CD1c-positive myeloid dendritic cell (primary cell): ENCODE data around the gene HOXD13.

Experiments used
- DNase-seq: peaks from one replicate; pipeline ENCODE4 v3.0.0-alpha.2; 2016; ENCODE audit errors: extremely low spot score

Gene HOXD13

GRCh38 chr2:176121190-176122051, 28.9 kb downstream of the HOXD13 start:
- DNase-seq = no peak

DNA sequence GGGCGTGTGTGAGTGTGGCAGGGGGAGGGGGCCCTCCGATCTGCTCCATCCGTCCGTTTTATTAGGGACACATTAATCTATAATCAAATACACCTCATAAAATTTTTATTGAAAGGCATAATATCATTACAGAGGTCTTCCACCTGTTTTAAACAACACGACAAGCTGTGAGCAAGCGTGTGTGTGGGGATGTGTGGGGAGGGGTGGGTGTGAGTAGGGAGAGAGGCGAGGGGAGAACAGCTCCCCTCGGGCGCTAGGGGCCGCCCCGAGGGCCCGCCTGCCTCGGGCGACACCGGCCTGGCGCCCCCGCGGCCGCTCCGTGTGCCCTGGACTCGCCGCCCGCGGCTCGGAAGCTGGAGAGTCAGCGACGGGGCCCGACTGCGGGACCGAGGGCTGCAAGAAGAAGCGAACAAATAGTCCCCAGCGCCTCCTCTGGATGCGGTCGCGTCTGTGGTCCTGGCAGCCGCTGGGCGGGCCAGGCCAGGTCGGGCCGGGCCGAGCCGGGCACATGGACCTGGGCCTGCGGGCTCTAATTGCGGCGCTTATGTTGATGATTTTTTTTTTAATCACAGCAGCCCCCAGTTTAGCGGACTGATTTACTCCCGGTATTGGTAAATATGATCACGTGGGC, 29.6 kb downstream of the HOXD13 start:
- no peak for DNase-seq

DNA sequence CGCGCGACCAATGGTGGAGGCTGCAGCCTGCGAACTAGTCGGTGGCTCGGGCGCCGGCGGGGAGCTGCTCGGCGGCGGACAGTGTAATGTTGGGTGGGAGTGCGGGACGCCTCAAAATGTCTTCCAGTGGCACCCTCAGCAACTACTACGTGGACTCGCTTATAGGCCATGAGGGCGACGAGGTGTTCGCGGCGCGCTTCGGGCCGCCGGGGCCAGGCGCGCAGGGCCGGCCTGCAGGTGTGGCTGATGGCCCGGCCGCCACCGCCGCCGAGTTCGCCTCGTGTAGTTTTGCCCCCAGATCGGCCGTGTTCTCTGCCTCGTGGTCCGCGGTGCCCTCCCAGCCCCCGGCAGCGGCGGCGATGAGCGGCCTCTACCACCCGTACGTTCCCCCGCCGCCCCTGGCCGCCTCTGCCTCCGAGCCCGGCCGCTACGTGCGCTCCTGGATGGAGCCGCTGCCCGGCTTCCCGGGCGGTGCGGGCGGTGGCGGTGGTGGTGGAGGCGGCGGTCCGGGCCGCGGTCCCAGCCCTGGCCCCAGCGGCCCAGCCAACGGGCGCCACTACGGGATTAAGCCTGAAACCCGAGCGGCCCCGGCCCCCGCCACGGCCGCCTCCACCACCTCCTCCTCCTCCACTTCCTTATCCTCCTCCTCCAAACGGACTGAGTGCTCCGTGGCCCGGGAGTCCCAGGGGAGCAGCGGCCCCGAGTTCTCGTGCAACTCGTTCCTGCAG, 30.3 kb downstream of the HOXD13 start, which contains the start of gene HOXD9:
HOXD9 (plus strand) TSS at position 37 of the 728 bp plus-strand sequence; CDS start at position 87, 50 bp downstream.
- no peak for DNase-seq

DNA sequence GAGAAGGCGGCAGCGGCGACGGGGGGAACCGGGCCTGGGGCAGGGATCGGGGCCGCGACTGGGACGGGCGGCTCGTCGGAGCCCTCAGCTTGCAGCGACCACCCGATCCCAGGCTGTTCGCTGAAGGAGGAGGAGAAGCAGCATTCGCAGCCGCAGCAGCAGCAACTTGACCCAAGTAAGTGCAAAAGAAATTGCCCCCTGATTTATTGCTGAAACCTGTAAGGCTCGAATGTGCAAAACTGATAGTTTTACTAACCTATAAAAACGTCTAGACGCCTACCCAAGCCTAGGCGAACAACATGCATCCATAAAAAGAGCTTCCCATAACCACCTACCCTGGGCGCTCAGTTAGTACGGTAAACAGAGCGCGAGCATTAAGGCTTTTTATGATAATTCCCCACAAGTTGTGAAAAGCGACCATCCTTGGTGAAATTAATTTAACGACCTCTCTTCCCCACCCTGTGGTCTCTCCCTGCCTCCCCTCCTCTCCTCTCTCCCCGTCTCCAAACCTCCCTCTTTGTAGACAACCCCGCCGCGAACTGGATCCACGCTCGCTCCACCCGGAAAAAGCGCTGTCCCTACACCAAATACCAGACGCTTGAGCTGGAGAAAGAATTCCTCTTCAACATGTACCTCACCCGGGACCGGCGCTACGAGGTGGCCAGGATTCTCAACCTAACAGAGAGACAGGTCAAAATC, 31.0 kb downstream of the HOXD13 start:
- DNase-seq = no peak

DNA sequence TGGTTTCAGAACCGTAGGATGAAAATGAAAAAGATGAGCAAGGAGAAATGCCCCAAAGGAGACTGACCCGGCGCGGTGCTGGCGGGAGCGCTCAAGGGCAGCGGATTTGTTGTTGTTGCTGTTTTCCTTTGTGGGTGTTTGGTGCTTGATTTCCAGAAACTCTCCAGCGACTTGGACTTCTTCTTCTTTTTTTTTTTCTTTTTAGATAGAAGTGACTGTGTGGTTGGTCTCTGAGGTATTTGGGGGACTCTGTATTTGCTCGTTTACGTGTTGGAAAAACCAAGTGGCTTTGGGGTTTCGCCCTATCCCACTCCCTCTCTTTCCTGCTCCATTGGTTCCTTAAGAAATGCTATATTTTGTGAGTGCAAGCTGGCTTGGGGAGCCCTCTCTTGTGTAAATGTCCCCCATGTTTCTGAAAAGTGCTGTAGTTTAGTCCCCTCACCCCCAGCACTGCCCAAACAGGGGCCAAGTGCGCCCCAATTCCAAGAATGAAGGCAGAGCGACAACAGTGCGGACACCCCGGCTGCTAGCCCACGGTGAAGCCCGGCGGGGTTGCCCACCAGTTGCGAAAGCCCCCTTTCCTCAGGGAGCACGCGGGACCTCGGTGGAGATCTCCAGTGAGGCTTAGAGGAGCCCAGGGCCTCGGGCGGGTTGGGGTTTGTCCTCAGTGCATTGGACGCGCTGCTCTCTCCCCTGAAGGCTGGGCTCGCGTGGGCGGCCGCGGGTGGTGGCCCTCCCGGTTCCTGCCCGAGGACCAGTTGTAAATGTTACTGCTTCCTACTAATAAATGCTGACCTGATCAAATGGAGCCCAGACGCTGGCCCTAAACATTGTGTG, 31.8 kb downstream of the HOXD13 start:
- DNase-seq = no peak

DNA sequence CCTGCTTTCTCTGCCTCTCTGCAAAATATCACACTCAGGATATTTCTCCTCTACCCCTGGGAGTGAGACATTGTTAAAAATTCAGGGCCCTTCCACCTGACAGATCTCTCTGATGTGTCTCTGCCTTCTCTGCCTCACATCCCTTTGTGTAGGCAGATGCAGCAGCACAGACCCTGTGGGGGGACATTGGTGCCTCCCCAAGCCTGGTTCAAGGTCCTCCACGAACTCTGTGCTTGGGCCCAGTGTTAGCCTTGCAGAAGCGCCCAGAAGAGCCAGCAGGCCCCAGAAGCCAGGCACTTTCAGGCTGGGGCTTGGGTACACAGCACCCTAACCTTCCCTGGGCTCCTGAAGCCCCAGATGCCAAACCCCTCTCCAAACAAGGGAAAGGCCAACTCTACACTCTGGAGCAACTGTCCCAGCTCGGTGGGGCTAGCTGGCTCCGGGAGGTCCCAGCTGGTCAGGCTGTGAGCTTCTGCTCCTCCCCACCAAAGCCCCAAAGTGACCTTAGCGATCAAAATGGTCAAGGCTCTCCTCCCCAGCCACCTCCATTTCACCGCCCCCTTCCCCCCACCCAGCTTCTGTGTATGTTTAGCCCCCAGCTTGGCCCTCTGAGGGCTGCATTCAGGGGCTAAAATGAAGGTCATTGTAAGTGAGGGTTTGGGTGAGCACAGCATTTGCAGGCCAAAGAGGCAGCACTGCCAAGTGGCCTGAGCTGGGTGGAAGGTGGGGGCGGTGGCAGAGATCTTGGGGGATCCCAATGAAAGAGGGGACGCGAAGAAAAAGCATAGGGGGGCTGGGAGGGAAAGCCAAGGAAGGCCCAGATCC, 32.6 kb downstream of the HOXD13 start:
- DNase-seq = no peak

GRCh38 chr2:176125772-176126054, 33.2 kb downstream of the HOXD13 start:
- DNase-seq = no peak

DNA sequence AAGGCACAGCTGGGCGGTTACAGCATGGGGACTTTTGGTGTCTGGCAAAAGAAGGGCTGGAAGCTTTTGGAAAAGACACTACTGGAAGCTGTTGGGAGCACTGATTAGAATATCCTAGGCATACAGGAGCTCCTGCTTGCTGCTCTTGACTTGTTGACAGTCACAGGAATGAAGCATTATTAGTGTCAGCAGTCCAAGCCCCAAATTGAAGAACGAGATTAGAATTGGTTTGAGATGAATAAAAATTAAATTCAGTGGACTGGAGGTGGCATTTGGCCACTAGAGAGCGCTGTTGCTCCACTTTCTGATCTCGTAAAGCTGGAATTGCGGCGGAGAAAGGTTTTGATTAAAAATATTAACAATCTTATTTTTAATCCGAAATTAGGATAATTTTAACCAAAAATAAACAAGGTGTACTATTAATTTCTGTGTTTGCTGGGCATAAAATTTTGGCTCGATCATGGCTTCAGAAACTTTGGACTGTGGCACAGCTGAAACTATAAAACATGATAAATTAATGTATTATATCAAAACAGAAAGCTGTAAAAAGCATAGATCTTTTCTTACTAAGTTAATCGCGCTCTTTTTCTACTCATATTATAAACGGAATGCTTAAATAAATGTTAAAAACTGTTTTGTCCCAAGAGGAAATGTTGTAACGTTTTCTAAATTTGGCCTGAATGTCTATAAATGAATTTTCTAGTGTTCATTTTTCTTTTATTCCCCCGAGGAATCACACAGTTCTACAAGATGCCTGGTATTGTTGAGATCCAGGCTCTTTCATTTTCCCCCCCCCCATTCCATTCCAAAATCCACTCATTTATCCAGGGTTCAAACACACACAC, 34.6 kb downstream of the HOXD13 start:
- peak; percentile 78 for DNase-seq

DNA sequence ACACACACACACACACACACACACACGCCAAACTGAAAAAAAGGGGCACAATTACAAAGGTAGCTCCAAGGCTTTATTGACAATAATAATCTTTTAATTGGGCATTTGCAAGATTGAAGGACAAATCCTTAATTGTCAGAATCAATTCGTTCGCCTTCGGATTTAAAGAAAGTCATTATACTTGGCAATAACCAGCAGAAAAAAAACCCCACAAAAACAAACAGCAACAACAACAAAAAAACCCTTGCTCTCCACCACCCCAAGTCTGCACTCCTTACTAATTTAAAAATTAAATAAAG, 35.2 kb downstream of the HOXD13 start:
- DNase-seq = no peak

DNA sequence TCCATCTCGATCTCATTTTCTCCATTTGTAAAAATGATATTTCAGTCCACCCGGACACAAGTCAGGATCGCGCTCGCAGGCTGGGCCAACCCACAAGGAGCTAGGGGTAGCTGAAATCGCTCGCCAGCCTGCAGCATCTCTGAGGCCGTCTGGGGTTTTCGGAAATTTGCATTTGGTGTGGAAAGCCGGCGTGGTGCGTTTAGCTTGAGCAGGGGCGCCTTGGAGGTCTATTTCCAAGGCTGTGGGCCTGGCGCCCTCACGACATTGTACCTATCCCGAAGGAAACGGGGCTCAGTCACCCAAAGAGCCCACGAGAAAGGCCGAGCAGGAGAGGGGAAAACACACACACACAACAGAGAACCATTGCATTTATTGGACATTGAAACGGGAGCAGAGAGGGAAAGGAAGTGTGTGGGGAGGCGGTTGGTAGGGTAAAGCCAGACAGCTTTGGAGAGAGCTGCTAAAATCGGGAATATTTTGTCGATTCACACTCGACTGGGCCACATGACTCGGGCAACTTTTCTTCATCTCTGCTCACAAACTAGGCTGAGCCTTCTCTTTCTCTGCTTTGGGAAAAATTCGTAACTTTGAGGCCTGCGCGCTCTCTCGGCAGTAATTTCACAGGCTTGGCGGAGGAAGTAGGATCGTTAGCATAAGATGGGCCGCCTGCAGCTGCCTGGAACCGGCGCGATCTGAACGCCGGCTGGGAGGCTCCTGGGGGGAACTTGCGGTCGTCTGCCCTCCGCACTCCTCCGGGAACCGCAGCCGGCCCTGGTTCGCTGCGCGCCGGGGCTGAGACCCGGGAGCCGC, 35.9 kb downstream of the HOXD13 start:
- DNase-seq = no peak

GRCh38 chr2:176128982-176129796, 36.7 kb downstream of the HOXD13 start, which contains the start of gene HOXD8:
Gene HOXD8 (plus strand): TSS chr2:176129705. CDS start chr2:176130367, 662 bp downstream.
- DNase-seq = no peak

DNA sequence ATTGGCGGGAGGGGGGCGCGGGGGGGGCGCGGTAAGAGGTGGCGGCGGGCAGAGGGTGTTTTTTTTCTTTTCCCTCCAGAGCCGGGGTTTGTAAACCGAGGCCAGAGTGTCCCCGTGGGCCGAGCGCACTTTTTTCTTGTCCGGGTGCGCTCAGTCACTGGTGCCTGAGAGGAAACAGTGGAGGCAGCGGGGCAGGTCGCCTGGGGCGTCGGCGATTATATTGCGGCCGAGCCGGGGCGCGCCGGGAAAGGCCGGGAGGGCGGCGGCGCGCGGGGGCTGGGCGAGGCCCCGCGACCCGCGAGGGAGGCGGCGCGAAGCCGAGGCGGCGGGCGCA, 37.3 kb downstream of the HOXD13 start:
- DNase-seq = no peak

- peak; percentile 26 for DNase-seq
Observed at GRCh38 chr2:176130147-176130956, 37.8 kb downstream of the HOXD13 start.

DNA sequence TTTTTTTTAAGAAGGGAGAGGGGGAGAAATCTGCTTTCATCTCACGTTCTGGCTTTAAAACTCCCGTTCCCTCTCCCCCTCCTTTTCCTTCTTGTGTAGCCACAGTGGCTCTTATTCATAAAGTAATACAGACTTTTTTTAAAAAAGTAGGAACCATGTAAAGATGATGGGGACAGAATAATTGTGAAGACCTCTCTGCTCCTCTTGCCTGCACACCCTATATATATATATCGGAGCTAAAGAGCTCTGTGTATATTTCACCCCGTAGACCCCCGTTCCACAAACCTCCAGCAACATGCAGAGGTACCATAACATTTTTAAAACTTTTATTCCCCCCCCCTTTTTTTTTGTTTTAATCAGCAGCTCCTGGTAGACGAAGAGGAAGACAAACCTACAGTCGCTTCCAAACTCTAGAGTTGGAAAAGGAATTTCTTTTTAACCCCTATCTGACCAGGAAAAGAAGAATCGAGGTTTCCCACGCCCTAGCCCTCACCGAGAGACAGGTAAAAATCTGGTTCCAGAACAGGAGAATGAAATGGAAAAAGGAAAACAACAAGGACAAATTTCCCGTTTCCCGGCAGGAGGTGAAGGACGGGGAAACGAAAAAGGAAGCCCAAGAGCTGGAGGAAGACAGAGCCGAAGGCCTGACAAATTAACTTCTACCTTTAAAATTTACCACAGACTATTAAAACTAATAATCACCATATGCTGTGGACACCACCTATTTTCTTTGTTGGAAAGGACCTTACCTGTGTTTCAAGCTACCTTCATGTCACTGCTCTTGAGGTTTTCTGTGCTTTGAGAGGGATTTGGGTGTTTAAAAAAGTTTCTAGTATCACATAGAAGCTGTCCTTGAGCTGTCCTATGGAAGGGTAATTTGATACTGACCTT, 38.7 kb downstream of the HOXD13 start:
- DNase-seq = no peak

DNA sequence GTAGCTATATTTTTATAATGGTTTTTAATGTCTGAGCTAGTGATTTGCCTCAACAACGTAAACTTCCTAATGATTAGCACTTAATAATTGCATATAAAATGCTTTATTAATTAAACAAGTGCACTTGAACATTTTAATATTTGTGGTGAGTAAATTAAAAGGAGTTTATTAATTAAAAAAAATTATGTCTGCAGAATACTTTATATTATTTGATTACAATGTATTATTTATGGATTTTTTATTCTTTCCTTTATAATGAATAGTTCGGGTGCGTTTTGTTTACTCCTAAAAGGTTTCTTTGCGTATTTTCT, 39.3 kb downstream of the HOXD13 start:
- DNase-seq = no peak
